HG02588 (cell line): ENCODE data around the gene POLR1B.
"Not testable (repeated sequence)": the region's sequence is repeated elsewhere in the genome, so short reads cannot be mapped to it uniquely, and the experiment has no call there.

Experiments used
- ATAC-seq: cut with Tn5 transposase; IDR thresholded peaks from one replicate; pipeline ENCODE4 v1.9.1; 2021; ENCODE audit warnings: mild to moderate bottlenecking, moderate library complexity; ENCODE audit not compliant: unreplicated experiment

POLR1B gene, protein sequence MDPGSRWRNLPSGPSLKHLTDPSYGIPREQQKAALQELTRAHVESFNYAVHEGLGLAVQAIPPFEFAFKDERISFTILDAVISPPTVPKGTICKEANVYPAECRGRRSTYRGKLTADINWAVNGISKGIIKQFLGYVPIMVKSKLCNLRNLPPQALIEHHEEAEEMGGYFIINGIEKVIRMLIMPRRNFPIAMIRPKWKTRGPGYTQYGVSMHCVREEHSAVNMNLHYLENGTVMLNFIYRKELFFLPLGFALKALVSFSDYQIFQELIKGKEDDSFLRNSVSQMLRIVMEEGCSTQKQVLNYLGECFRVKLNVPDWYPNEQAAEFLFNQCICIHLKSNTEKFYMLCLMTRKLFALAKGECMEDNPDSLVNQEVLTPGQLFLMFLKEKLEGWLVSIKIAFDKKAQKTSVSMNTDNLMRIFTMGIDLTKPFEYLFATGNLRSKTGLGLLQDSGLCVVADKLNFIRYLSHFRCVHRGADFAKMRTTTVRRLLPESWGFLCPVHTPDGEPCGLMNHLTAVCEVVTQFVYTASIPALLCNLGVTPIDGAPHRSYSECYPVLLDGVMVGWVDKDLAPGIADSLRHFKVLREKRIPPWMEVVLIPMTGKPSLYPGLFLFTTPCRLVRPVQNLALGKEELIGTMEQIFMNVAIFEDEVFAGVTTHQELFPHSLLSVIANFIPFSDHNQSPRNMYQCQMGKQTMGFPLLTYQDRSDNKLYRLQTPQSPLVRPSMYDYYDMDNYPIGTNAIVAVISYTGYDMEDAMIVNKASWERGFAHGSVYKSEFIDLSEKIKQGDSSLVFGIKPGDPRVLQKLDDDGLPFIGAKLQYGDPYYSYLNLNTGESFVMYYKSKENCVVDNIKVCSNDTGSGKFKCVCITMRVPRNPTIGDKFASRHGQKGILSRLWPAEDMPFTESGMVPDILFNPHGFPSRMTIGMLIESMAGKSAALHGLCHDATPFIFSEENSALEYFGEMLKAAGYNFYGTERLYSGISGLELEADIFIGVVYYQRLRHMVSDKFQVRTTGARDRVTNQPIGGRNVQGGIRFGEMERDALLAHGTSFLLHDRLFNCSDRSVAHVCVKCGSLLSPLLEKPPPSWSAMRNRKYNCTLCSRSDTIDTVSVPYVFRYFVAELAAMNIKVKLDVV

DNA sequence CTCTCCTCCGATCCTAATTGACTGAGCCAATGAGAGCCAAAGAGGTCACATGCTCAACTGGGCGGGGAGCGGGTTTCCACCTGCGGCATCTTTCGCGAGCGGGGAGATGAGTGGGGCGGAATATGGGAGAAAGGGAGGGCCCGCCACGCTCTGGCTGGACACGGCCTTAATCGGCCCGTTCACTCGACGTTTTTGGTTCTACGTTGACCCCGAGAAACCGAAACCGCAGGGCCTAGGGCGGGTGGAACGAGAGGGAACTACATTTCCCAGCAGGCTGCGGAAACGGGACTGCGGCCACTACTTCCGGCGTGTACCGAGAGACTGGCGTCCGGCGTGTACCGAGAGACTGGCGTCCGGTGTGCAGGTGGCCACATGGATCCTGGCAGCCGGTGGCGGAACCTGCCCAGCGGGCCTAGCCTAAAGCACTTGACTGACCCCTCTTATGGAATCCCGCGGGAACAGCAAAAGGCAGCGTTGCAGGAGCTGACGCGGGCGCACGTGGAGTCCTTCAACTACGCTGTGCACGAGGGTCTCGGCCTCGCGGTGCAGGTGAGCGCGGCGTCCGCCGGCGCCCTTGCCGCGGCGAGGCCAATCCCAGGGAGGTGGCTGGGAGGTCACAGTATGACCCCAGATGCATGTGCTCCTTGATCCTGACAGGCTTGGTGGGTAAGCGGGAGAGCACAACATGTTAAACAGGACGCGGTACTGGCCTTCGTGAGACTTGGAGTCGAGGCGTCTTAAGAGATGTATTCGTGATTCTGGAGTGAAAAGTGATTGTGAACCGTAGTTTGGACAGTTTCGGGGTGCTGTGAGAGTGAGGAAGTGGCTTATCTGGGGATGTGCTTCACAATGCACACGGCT, at the start of gene POLR1B:
Gene POLR1B, plus strand, starts transcription at position 343 of the 861 bp plus-strand sequence. Its CDS starts 30 bp downstream, at position 373.
- peak; percentile 86 for ATAC-seq

DNA sequence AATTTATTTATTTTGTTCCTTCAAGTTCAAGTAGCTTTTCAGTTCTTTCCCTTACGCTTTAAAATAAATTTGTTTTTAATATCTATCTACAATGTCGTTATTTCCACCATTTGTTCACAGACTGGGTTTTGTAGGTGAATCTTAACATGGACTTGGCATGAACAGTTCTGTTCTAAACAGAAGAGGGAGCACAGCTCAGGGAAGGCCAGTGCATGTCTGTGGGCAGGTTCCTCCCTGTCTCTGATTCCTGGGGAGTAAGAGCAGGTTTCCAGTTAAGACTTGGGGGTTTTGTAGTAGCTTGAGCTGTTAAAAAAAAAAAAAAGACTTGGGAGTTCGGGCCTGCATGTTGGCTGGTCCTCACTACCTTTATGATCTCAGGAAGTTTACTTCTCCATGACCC, 49.2 kb upstream of the POLR1B start:
- ATAC-seq: no peak

DNA sequence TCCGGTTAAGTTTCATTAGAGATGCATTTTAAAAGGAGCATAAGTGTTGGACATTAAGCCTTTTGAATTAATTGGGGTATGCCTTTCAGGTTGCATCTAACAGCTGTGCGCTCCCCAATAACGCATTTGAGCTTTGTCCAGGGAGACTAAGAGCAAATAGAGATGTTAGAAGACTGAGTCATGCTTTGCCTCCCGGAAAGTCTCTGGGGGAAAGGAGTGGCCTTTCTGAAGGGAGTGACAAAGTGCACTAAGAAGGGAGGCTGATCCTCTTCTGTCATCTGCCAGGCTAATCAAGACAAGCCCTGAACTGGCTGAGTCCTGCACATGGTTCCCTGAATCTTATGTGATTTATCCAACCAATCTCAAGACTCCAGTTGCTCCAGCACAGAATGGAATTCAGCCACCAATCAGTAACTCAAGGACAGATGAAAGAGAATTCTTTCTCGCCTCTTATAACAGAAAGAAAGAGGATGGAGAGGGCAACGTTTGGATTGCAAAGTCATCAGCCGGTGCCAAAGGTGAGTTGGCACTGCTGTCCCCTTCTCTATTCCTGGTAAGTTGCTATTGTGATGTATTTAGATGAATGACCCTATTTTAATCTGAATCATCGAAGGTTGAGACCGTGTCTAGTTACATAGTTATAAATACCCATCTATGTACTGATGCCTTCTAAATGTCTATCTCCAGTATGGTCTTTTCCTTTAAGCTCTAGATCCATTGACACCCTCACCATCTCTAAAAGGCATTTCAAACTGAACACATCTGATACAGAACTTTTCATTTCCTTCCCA, 48.2 kb upstream of the POLR1B start:
- no peak for ATAC-seq

DNA sequence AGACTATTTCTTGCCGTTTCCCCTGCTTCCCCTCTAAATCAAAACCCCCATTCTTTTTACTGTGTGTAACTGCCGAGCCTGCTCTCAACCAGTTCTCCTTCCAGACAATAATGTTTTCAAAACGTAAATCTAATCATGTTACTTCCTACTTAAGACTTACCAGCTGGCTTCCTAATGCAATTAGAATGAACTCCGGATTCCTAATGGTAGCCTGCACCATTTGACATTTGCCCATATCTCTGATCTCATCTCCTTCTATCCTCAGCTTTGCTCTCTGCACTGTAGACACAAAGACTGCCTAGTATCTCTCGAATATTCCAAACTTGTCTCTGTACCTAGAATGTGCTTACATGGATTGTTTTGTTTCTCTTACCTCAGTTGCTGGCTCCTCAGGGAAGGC, 47.4 kb upstream of the POLR1B start:
- ATAC-seq: no peak

DNA sequence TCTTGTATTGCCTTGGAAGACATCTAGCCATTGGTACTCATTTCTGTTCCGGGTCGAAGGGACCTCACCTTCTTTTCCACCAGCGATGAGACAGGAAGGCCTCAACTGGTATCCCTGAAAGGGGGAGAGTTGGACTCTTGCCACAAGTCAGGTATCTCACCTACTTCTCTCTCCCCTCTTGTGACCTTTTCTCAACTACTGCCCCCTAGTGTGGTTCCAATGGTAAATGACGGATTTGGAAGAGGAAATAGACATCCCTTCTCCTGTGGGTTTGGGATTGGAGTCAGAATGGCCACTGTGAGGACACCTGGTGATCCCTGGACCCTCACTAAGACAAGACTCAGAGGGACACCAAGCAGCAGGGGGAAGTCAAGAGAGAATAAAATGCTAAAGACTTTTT, 46.4 kb upstream of the POLR1B start:
- not testable (repeated sequence) for ATAC-seq

DNA sequence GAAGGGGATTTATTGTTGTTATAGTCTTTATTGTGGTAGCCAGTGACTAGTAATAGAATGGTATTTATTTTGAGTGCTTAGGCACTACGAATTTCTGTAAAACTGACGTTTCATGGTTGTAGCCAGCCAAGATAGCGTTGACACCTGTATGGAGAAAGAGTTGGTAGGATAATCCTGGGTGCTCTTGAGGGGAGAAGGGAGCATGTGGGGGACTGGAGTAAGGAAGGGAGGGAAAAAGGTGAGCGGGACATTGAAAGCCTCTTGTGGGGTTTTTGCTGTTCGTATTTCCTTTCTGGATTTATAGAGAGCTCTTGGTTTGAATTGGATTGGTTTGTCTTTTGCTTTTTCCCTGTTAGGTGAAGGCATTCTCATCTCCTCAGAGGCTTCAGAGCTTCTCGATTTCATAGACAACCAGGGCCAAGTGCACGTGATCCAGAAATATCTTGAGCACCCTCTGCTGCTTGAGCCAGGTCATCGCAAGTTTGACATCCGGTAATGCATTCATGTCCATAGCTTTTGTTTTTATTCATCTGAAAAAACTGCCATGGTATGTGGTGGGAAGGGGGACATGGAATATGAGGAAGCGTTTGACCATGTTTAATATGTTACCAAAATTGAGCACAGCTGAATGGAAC, 41.3 kb upstream of the POLR1B start:
- ATAC-seq: not testable (repeated sequence)

DNA sequence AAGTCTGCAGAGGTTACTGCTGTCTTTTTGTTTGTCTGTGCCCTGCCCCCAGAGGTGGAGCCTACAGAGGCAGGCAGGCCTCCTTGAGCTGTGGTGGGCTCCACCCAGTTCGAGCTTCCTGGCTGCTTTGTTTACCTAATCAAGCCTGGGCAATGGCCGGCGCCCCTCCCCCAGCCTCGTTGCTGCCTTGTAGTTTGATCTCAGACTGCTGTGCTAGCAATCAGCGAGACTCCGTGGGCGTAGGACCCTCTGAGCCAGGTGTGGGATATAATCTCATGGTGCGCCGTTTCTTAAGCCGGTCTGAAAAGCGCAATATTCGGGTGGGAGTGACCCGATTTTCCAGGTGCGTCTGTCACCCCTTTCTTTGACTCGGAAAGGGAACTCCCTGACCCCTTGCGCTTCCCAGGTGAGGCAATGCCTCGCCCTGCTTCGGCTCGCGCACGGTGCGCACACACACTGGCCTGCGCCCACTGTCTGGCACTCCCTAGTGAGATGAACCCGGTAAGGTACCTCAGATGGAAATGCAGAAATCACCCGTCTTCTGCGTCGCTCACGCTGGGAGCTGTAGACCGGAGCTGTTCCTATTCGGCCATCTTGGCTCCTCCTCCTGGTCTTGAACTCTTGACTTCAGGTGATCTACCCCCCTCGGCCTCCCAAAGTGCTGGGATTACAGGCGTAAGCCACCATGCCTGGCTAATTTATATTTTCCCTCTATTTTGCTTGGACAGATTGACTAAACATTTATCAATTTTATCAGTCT, 32.8 kb upstream of the POLR1B start:
- ATAC-seq: not testable (repeated sequence)

DNA sequence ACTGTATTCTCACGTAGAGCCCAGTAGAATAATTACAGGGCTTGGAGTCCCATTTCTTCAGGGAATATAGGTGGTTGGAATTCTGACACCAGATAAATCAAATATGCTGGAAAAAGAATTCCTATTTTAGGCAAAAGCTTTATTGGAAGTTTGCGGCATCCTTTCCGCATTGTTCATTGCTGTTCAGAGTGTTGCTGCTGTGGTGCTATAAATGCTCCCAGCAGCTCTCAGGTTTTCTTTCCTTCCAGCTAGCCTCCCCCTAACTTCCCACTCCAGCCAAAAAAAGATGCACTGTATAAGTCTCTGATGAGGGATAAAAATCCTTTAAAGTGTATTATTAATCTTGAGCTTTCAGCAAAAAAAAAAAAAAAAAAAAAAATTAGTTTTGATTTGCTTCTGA, 25.5 kb upstream of the POLR1B start:
- no peak for ATAC-seq

DNA sequence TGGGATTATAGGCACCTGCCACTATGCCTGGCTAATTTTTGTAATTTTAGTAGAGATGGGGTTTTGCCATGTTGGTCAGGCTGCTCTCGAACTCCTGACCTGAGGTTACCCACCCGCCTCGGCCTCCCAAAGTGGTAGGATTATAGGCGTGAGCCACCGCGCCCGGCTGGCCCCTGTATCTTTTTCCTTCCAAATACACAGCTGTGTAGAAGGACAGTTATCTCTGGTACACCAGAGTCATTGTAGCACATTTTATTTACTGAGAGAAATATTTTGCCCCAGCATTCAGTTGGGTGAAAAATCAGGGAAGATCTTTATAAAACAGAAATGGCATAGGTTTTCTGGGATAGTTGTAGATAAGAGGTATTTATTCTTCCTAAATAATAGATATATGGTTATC, 23.5 kb upstream of the POLR1B start:
- no peak for ATAC-seq

DNA sequence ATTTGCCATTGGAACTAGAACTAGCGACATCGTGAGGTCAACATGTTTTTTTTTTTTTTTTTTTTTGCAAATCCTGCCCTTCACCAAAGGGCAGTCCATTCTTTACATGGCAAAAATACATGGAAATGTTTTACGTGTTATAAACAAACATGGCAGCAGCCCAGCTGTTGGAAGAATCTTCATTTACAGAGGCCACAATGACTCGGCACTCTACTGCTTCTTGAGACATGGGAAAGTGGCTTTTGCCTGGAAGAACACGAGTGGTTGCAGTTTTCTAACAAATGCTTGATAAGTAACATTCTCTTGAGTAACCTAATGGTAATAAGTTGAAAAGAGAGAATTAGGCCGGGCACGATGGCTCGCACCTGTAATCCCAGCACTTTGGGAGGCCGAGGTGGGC, 22.8 kb upstream of the POLR1B start:
- ATAC-seq: no peak

DNA sequence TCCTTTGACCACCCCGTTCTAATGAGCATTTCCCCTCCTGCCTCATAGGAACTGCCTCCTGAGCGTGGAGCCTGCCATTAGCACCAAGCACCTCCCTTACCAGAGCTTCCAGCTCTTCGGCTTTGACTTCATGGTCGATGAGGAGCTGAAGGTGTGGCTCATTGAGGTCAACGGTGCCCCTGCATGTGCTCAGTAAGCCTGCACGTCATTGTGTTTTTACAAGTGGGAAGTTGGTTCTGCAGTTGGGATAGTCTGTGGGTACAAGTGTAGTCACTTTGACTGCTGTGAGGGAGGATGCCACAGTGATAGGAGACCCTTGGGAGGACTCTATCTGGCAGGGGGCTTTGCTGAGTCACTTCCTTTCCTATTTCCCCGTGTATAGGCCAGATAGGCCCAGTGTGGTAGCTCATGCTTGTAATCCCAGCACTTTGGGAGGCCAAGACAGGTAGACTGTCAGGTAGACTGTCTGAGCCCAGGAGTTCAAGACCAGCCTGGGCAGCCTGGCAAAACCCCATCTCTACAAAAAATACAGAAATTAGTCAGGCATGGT, 22.0 kb upstream of the POLR1B start:
- no peak for ATAC-seq

DNA sequence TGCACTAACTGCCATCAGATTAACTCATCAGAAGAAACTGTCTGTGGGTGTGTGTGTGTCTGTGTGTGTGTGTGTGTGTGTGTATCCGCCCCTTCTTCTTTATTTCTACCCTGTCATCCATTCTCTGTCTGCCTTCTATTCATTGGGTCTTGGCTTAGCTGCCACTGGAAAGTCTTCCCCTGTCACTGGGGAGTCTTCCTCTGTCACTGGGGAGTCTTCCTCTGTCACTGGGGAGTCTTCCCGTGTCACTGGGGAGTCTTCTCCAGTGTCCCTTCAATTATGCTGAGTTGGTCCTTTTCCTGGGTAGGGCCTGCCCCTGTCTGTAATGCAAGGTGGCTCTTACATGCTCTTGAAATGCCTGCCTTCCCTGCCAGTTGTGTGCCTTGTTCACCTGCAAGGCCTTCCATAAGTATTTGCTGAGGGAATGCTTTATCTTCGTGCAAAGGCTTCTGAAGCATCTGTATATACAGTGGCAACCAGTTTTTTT, 18.9 kb upstream of the POLR1B start:
- no peak for ATAC-seq

DNA sequence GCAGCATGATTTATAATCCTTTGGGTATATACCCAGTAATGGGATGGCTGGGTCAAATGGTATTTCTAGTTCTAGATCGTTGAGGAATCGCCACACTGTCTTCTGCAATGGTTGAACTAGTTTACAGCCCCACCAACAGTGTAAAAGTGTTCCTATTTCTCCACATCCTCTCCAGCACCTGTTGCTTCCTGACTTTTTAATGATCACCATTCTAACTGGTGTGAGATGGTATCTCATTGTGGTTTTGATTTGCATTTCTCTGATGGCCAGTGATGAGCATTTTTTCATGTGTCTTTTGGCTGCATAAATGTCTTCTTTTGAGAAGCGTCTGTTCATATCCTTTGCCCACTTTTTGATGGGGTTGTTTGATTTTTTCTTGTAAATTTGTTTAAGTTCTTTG, 18.0 kb upstream of the POLR1B start:
- ATAC-seq: not testable (repeated sequence)

DNA sequence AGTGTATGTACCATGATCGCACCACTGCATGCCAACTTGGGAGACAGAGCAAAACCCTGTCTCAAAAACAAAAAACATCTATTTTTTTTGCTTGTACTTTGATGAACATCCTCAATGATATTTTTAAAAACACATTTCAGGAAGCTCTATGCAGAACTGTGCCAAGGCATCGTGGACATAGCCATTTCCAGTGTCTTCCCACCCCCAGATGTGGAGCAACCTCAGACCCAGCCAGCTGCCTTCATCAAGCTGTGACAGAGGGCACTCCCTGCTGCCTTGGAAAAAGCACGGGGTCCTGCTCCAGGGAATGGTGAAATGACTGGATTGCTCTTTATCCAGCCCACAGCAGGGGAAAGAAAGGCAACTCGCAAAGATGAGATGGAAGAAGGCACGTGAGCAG, 13.7 kb upstream of the POLR1B start:
- ATAC-seq: no peak

DNA sequence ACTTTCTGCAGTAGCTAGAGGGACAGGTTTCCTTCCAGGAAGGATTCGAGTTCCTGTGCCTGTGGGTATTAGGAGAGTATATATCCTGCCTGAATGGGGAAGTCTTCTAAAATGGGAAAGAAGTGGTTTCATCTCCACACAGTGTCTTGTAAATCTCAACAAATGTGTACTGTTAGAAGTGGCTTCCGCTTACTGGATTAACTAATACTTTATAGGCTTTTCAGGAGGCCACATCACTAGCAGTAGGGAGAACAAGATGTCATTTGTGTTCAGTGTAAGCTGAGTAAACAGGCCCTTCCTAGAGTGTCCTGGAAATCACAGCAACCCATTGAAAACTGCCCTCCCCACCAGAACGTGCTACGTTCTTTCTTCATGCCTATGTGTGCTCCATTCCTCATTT, 12.5 kb upstream of the POLR1B start:
- no peak for ATAC-seq

DNA sequence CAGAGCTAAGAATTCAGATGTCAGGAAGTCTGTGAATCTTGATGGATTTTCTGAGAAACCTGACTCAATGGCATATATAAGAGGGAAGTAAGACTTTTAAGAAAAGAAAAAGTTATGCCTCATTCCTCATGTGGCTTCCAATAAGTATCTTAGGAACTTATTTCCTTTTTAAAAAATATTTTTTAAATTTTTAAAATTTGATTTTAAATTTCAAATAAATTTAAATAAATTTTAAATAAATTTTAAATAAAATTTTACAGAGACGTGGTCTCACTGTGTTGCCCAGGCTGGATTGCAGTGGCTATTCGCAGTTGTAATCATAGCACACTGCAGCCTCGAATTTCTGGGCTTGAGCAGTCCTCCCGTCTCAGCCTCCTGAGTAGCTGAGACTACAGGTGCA, 11.5 kb upstream of the POLR1B start:
- no peak for ATAC-seq

DNA sequence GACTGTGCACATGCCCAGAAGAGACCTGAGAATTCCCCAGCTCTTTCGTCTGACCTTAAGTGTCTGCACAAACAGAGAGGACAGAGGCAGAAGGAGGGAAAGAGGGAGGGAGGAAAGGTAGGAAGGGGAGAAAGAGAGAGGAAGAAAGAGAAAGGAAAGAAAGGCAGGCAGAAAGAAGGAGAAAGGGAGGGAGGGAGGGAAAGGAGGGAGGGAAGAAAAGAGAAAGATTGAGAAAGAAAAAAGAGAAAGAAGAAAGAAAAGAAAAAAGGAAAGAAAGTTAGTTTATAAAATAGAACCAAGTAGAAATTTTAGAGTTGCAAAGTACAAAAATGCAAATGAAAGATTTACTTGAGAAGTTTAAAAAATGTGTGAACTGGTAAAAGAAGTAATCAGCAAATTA, 7.4 kb upstream of the POLR1B start:
- no peak for ATAC-seq

DNA sequence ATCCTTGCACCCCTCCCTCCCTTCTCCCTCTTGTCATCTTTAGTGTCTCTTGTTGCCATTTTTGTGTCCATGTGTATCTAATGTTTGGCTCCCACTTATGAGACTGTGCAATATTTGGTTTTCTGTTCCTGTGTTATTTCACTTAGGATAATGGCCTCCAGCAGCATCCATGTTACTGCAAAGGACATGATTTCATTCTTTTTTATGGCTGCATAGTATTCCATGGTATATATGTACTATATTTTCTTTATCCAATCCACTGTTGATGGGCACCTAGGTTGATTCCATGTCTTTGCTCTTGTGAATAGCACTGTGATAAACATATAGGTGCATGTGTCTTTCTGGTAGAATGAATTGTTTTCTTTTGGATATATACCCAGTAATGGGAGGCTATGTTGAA, 5.6 kb upstream of the POLR1B start:
- not testable (repeated sequence) for ATAC-seq
